ENCODE results near the gene PADI6.

DNA sequence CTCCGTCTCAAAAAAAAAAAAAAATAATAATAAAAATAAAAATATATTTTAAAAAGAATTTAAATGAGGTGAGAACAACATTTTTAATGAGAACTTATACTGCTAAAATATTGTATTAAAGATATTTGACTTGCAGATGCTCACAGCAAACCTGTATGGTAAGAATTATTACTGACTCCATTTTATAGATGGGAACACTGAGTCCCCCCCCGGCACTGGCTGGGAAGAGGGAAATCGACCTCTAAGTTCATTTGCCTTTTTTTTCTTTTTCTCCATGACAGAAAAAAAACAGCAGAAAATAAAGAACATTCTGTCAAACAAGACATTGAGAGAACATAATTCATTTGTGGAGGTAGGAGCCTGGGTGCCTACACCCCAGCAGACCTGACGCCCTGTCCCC is 13.4 kb upstream of the PADI6 start:
- TF ChIP-seq POLR2A (IDR thresholded peaks at IDR 0.05), result no peak
- TF ChIP-seq, protein P1, sequence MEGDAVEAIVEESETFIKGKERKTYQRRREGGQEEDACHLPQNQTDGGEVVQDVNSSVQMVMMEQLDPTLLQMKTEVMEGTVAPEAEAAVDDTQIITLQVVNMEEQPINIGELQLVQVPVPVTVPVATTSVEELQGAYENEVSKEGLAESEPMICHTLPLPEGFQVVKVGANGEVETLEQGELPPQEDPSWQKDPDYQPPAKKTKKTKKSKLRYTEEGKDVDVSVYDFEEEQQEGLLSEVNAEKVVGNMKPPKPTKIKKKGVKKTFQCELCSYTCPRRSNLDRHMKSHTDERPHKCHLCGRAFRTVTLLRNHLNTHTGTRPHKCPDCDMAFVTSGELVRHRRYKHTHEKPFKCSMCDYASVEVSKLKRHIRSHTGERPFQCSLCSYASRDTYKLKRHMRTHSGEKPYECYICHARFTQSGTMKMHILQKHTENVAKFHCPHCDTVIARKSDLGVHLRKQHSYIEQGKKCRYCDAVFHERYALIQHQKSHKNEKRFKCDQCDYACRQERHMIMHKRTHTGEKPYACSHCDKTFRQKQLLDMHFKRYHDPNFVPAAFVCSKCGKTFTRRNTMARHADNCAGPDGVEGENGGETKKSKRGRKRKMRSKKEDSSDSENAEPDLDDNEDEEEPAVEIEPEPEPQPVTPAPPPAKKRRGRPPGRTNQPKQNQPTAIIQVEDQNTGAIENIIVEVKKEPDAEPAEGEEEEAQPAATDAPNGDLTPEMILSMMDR (IDR thresholded peaks at IDR 0.05), result no peak
